WTC11 (cell line): ENCODE results near the gene KIFC3. TPM values are rescaled to one million over a fixed set of nuclear protein-coding genes. Genes with fewer than 3 reads are reported as not detected.

Experiments
- ATAC-seq: fragments of 200-7000 bp; cut with Tn5 transposase; 2 replicates; pipeline ENCODE4 v1.10.0; 2021; ENCODE audit warnings: mild to moderate bottlenecking, moderate library complexity
- CTCF ChIA-PET: fragments of 300-600 bp; sonication (Branson Sonifier 250); formaldehyde crosslinking; loops from one replicate; lab custom pipeline; 2021; ENCODE audit warnings: antibody characterized with exemption; lab: Charles Lee
- POLR2A ChIA-PET: fragments of 350-600 bp; sonication (Branson Sonifier 250); formaldehyde crosslinking; loops from one replicate; lab custom pipeline; 2021; ENCODE audit warnings: antibody characterized with exemption; lab: Charles Lee
- DNase-seq: peaks from one replicate; pipeline ENCODE4 v3.0.0; 2021; ENCODE audit warnings: low spot score
- H3K27ac Mint-ChIP-seq: 2 replicates; pipeline ENCODE4 v1.8.0; 2021; ENCODE audit warnings: mixed read lengths
- H3K27me3 Mint-ChIP-seq: 2 replicates; pipeline ENCODE4 v1.8.0; 2021; ENCODE audit warnings: low read depth, mild to moderate bottlenecking, moderate library complexity, mixed read lengths
- H3K36me3 Mint-ChIP-seq: 2 replicates; pipeline ENCODE4 v1.8.0; 2021; ENCODE audit warnings: mixed read lengths
- H3K4me1 Mint-ChIP-seq: 2 replicates; pipeline ENCODE4 v1.8.0; 2022; ENCODE audit warnings: mixed read lengths
- H3K4me3 Mint-ChIP-seq: 2 replicates; pipeline ENCODE4 v1.8.0; 2021; ENCODE audit warnings: mild to moderate bottlenecking, moderate library complexity, mixed read lengths
- H3K9me3 Mint-ChIP-seq: 2 replicates; pipeline ENCODE4 v1.8.0; 2021; ENCODE audit warnings: mixed read lengths
- CBFB ChIP-seq: sonication (generic); formaldehyde crosslinking; IDR thresholded peaks from 2 replicates; pipeline ENCODE4 v1.8.1; 2022; ENCODE audit warnings: mild to moderate bottlenecking, low read depth, missing genetic modification reagents
- FOXJ3 ChIP-seq: sonication (generic); formaldehyde crosslinking; IDR thresholded peaks from 2 replicates; pipeline ENCODE4 v1.9.0; 2021; ENCODE audit warnings: missing genetic modification reagents, mild to moderate bottlenecking, borderline replicate concordance
- GABPB1 ChIP-seq: sonication (generic); formaldehyde crosslinking; IDR thresholded peaks from 2 replicates; pipeline ENCODE4 v1.8.1; 2023; ENCODE audit warnings: mild to moderate bottlenecking, missing genetic modification reagents
- JAZF1 ChIP-seq: fragments of 250-450 bp; sonication (Bioruptor Pico); IDR thresholded peaks from 2 replicates; pipeline ENCODE4 v1.9.0; 2021; ENCODE audit warnings: moderate library complexity, mild to moderate bottlenecking, inconsistent platforms
- NFE2L1 ChIP-seq: sonication (generic); formaldehyde crosslinking; IDR thresholded peaks from 2 replicates; pipeline ENCODE4 v1.8.1; 2023; ENCODE audit warnings: missing genetic modification reagents
- NFYB ChIP-seq: sonication (generic); formaldehyde crosslinking; conservative IDR thresholded peaks from 2 replicates; pipeline ENCODE4 v1.8.0; 2022; ENCODE audit warnings: low read depth, missing genetic modification reagents
- SMAD3 ChIP-seq: sonication (generic); formaldehyde crosslinking; IDR thresholded peaks from 2 replicates; pipeline ENCODE4 v1.8.0; 2022; ENCODE audit warnings: missing genetic modification reagents, mild to moderate bottlenecking, borderline replicate concordance
- TEAD4 ChIP-seq: sonication (generic); formaldehyde crosslinking; IDR thresholded peaks from 2 replicates; pipeline ENCODE4 v1.8.0; 2022; ENCODE audit warnings: mild to moderate bottlenecking, missing genetic modification reagents
- ZNF121 ChIP-seq: sonication (generic); formaldehyde crosslinking; IDR thresholded peaks from 2 replicates; pipeline ENCODE4 v1.8.0; 2023; ENCODE audit warnings: missing genetic modification reagents
- ZNF138 ChIP-seq: sonication (generic); formaldehyde crosslinking; conservative IDR thresholded peaks from 2 replicates; pipeline ENCODE4 v1.8.1; 2022; ENCODE audit warnings: mild to moderate bottlenecking, moderate library complexity, missing genetic modification reagents
- total RNA-seq: library from RNA; stranded (reverse); gene quantifications from 3 replicates; pipeline ENCODE4 v1.2.3, GENCODE V29; 2021
- TF ChIP-seq, protein P1 (sequence below): sonication (generic); formaldehyde crosslinking; IDR thresholded peaks from 2 replicates; pipeline ENCODE4 v1.8.1; 2022; ENCODE audit warnings: missing genetic modification reagents, borderline replicate concordance
- TF ChIP-seq, protein P2 (sequence below): fragments of 250-450 bp; sonication (Bioruptor Pico); IDR thresholded peaks from 2 replicates; pipeline ENCODE4 v2.1.2; 2022; ENCODE audit warnings: mild to moderate bottlenecking, moderate library complexity
- TF ChIP-seq, protein P3 (sequence below): sonication (generic); formaldehyde crosslinking; IDR thresholded peaks from 2 replicates; pipeline ENCODE4 v1.8.0; 2022; ENCODE audit warnings: mild to moderate bottlenecking, missing genetic modification reagents
- TF ChIP-seq, protein P4 (sequence below): sonication (generic); formaldehyde crosslinking; IDR thresholded peaks from 2 replicates; pipeline ENCODE4 v1.8.0; 2023; ENCODE audit warnings: missing genetic modification reagents, mild to moderate bottlenecking, borderline replicate concordance
- TF ChIP-seq, protein P5 (sequence below): sonication (generic); formaldehyde crosslinking; IDR thresholded peaks from 2 replicates; pipeline ENCODE4 v1.8.1; 2022; ENCODE audit warnings: mild to moderate bottlenecking, missing genetic modification reagents, moderate library complexity, borderline replicate concordance
- TF ChIP-seq, protein P6 (sequence below): fragments of 250-450 bp; sonication (Bioruptor Pico); IDR thresholded peaks from 2 replicates; pipeline ENCODE4 v1.9.0; 2021; ENCODE audit warnings: mild to moderate bottlenecking
- TF ChIP-seq, protein P7 (sequence below): sonication (generic); formaldehyde crosslinking; IDR thresholded peaks from 2 replicates; pipeline ENCODE4 v1.8.0; 2022; ENCODE audit warnings: mild to moderate bottlenecking, missing genetic modification reagents

KIFC3 gene
- total RNA-seq, 1 experiment from 2014 or later: 11.6 TPM

DNA sequence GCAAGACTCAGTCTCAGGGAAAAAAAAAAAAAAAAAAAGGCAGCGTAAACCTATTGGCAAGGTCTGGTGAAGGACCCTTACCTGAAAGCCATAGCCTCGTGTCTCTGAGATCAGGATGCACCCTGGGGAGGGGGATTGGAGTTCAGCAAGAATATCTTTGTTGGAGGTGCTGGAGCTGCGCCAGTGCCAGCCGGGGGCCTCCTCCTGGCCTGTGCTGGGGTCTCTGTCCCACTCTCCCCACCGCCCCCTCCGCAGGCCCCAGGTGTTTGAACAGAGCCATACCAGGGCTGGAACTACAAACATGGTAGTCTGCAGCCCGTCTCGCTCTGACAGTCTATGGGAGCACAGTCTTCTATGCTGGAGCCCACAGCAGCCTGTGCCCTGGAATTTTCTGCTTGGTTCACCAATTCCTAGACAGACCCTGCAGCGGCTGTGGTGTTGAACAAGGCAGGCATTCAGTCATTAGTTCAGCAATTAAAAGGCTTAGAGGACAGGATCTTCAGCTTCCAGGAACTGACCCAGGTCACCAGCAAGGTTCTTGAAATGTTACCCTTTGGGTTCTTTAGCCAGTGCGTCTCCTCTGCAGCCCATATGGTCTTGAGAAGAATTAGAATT lies 42.2 kb upstream of the KIFC3 start:
- TF ChIP-seq TEAD4 (CRISPR knock-in tag) (no peak), NFE2L1 (CRISPR knock-in tag) (no peak), FOXJ3 (CRISPR knock-in tag) (no peak), GABPB1 (CRISPR knock-in tag) (no peak), SMAD3 (CRISPR knock-in tag) (no peak), NFYB (CRISPR knock-in tag) (no peak)
- TF ChIP-seq, protein P1, sequence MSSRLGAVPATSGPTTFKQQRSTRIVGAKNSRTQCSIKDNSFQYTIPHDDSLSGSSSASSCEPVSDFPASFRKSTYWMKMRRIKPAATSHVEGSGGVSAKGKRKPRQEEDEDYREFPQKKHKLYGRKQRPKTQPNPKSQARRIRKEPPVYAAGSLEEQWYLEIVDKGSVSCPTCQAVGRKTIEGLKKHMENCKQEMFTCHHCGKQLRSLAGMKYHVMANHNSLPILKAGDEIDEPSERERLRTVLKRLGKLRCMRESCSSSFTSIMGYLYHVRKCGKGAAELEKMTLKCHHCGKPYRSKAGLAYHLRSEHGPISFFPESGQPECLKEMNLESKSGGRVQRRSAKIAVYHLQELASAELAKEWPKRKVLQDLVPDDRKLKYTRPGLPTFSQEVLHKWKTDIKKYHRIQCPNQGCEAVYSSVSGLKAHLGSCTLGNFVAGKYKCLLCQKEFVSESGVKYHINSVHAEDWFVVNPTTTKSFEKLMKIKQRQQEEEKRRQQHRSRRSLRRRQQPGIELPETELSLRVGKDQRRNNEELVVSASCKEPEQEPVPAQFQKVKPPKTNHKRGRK (CRISPR knock-in tag): no peak
- TF ChIP-seq, protein P2, sequence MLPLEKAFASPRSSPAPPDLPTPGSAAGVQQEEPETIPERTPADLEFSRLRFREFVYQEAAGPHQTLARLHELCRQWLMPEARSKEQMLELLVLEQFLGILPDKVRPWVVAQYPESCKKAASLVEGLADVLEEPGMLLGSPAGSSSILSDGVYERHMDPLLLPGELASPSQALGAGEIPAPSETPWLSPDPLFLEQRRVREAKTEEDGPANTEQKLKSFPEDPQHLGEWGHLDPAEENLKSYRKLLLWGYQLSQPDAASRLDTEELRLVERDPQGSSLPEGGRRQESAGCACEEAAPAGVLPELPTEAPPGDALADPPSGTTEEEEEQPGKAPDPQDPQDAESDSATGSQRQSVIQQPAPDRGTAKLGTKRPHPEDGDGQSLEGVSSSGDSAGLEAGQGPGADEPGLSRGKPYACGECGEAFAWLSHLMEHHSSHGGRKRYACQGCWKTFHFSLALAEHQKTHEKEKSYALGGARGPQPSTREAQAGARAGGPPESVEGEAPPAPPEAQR (CRISPR knock-in tag): no peak
- TF ChIP-seq, protein P3, sequence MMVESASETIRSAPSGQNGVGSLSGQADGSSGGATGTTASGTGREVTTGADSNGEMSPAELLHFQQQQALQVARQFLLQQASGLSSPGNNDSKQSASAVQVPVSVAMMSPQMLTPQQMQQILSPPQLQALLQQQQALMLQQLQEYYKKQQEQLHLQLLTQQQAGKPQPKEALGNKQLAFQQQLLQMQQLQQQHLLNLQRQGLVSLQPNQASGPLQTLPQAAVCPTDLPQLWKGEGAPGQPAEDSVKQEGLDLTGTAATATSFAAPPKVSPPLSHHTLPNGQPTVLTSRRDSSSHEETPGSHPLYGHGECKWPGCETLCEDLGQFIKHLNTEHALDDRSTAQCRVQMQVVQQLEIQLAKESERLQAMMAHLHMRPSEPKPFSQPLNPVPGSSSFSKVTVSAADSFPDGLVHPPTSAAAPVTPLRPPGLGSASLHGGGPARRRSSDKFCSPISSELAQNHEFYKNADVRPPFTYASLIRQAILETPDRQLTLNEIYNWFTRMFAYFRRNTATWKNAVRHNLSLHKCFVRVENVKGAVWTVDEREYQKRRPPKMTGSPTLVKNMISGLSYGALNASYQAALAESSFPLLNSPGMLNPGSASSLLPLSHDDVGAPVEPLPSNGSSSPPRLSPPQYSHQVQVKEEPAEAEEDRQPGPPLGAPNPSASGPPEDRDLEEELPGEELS: no peak
- POLR2A ChIA-PET: no interaction called here
- CTCF ChIA-PET: no interaction called here
- H3K27ac Mint-ChIP-seq: no peak overlapping the region
- no peaks in the 10 kb centered on the region for H3K9me3 Mint-ChIP-seq
- DNase-seq (no peak), ATAC-seq (no peak)
- no peak overlapping the region for H3K4me3 Mint-ChIP-seq
- H3K4me1 Mint-ChIP-seq: peaks cover 56% of the 10 kb centered on the region
- no peaks in the 10 kb centered on the region for H3K36me3 Mint-ChIP-seq
- no peaks in the 10 kb centered on the region; the same call in 1 of the 2 replicates for H3K27me3 Mint-ChIP-seq

DNA sequence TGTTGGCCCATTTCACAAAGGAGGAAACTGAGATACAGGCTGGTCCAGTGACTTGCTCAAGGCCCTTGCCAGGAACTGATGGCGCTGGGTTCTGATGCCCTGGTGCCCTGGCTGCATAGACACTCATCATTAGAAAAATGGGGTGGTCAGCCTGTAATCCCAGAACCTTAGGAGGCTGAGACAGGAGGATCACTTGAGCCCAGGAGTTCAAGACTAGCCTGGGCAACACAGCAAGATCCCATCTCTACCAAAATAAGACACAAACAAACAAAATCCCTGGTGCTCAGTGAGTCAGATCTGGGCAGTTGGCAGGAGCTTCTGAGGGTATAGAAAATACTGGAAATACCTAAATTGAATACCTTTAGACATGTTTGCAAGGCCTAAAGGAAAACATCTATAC lies 41.1 kb upstream of the KIFC3 start:
- ATAC-seq (no peak), DNase-seq (no peak)
- Mint-ChIP-seq H3K27ac (no peak overlapping the region), H3K27me3 (no peaks in the 10 kb centered on the region; the same call in 1 of the 2 replicates), H3K4me3 (no peak overlapping the region), H3K9me3 (no peaks in the 10 kb centered on the region), H3K36me3 (no peaks in the 10 kb centered on the region), H3K4me1 (peaks cover 49% of the 10 kb centered on the region)
- ChIA-PET CTCF (no interaction called here), POLR2A (no interaction called here)
- TF ChIP-seq, protein P4, sequence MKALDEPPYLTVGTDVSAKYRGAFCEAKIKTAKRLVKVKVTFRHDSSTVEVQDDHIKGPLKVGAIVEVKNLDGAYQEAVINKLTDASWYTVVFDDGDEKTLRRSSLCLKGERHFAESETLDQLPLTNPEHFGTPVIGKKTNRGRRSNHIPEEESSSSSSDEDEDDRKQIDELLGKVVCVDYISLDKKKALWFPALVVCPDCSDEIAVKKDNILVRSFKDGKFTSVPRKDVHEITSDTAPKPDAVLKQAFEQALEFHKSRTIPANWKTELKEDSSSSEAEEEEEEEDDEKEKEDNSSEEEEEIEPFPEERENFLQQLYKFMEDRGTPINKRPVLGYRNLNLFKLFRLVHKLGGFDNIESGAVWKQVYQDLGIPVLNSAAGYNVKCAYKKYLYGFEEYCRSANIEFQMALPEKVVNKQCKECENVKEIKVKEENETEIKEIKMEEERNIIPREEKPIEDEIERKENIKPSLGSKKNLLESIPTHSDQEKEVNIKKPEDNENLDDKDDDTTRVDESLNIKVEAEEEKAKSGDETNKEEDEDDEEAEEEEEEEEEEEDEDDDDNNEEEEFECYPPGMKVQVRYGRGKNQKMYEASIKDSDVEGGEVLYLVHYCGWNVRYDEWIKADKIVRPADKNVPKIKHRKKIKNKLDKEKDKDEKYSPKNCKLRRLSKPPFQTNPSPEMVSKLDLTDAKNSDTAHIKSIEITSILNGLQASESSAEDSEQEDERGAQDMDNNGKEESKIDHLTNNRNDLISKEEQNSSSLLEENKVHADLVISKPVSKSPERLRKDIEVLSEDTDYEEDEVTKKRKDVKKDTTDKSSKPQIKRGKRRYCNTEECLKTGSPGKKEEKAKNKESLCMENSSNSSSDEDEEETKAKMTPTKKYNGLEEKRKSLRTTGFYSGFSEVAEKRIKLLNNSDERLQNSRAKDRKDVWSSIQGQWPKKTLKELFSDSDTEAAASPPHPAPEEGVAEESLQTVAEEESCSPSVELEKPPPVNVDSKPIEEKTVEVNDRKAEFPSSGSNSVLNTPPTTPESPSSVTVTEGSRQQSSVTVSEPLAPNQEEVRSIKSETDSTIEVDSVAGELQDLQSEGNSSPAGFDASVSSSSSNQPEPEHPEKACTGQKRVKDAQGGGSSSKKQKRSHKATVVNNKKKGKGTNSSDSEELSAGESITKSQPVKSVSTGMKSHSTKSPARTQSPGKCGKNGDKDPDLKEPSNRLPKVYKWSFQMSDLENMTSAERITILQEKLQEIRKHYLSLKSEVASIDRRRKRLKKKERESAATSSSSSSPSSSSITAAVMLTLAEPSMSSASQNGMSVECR (CRISPR knock-in tag): no peak
- TF ChIP-seq CBFB (CRISPR knock-in tag): no peak
- TF ChIP-seq ZNF121 (CRISPR knock-in tag): 0 out of 2 replicates have a peak, but pooled peaks have one; percentile 60

DNA sequence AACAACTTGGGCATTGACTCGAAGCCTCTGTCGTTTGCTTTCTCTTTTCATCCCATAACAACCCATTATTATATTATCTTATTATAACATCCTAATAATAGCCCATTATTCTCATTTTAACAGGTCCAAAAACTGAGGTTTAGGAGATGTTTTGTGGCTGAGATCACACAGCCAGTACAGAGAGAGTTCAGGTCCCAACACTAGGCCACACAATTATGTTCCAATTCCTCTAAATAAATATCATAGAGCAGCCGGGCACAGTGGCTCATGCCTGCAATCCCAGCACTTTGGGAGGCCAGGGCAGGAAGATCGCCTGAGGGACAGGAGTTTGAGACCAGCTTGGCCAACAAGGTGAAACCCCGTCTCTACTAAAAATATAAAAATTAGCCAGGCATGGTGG lies 40.3 kb upstream of the KIFC3 start:
- CTCF ChIA-PET: interaction anchor here (0.7 kb wide), 1 partner anchor 71 kb away, joined by 3 read pairs; no protein-coding TSS in a partner anchor
- DNase-seq: no peak
- TF ChIP-seq, protein P5, sequence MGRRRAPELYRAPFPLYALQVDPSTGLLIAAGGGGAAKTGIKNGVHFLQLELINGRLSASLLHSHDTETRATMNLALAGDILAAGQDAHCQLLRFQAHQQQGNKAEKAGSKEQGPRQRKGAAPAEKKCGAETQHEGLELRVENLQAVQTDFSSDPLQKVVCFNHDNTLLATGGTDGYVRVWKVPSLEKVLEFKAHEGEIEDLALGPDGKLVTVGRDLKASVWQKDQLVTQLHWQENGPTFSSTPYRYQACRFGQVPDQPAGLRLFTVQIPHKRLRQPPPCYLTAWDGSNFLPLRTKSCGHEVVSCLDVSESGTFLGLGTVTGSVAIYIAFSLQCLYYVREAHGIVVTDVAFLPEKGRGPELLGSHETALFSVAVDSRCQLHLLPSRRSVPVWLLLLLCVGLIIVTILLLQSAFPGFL (CRISPR knock-in tag): no peak
- no peak for TF ChIP-seq TEAD4 (CRISPR knock-in tag)
- TF ChIP-seq, protein P6, sequence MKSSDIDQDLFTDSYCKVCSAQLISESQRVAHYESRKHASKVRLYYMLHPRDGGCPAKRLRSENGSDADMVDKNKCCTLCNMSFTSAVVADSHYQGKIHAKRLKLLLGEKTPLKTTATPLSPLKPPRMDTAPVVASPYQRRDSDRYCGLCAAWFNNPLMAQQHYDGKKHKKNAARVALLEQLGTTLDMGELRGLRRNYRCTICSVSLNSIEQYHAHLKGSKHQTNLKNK: no peak
- TF ChIP-seq ZNF138 (CRISPR knock-in tag): no peak
- TF ChIP-seq, protein P7, sequence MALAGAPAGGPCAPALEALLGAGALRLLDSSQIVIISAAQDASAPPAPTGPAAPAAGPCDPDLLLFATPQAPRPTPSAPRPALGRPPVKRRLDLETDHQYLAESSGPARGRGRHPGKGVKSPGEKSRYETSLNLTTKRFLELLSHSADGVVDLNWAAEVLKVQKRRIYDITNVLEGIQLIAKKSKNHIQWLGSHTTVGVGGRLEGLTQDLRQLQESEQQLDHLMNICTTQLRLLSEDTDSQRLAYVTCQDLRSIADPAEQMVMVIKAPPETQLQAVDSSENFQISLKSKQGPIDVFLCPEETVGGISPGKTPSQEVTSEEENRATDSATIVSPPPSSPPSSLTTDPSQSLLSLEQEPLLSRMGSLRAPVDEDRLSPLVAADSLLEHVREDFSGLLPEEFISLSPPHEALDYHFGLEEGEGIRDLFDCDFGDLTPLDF (CRISPR knock-in tag): no peak
- TF ChIP-seq JAZF1 (CRISPR knock-in tag): no peak

More for the DNA sequence above, 40.3 kb upstream of the KIFC3 start:
- POLR2A ChIA-PET: no interaction called here
- H3K27me3 Mint-ChIP-seq: no peaks in the 10 kb centered on the region; the same call in 1 of the 2 replicates
- no peak for ATAC-seq
- H3K4me1 Mint-ChIP-seq: peaks cover 55% of the 10 kb centered on the region
- H3K4me3 Mint-ChIP-seq: no peak overlapping the region
- no peaks in the 10 kb centered on the region for H3K36me3 Mint-ChIP-seq
- H3K9me3 Mint-ChIP-seq: no peaks in the 10 kb centered on the region
- no peak overlapping the region for H3K27ac Mint-ChIP-seq
